Skin epidermis (tissue), 12 donors: ENCODE measurements around the gene NPR1.
A peak's percentile ranks its signal among the peaks of the same experiment; 100 is the strongest.
"Not testable (repeated sequence)": the region's sequence is repeated elsewhere in the genome, so short reads cannot be mapped to it uniquely, and the experiment has no call there.

Source experiments
- H3K27ac ChIP-seq, 21 experiments: fragments of 200-600 bp; sonication (generic) in 11 of 21; one replicate each; pipeline ENCODE4 v1.5.0; 2020; ENCODE audit warnings: mild to moderate bottlenecking in 3 of 21, inconsistent platforms in 2 of 21, moderate library complexity in 2 of 21
- H3K4me3 ChIP-seq, 7 experiments: fragments of 200-600 bp; sonication (generic) in 2 of 7; one replicate each; pipeline ENCODE4 v1.5.0; 2020; ENCODE audit warnings: inconsistent platforms in 2 of 7, mild to moderate bottlenecking in 2 of 7, moderate library complexity in 1 of 7

The NPR1 gene

DNA sequence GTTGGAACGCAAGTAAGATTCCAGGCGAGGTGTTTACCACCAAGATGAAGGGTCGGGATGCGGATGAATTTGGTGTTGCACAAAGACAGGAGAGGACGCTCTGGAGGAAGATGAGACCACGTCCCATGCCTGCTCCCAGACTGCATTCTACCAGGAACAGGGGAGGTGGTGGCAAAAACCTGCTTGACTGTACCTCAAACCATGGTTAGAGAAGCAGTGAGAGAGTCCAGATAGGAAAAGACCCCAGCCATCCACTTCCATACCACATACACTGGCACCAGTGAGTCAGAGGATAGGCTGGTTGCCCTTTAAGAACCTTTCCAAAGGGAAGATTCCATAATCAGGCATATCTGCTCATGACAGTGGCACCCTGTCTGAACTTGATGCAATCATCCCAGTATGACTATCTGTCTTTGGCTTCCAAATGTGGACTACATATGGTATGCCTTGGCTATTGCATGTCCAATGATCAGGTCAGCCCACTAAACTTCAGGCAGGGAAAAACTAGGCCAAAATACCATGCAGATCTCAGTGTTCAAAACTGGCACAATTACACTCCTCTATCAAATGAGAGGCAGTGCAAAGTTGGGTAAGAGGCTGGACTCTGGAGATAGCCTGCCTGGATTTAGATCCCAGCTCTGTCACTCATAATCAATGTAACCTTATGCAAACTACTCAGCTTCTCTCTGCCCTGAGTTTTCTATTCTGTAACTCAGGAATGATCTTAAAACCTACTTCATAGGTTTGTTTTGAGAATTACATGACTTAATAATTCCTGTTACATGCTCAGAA lies 20.6 kb downstream of the NPR1 start:
- H3K27ac ChIP-seq: peak overlapping the region in 16 of 21 experiments; percentile 24 to 89 (median 64)

DNA sequence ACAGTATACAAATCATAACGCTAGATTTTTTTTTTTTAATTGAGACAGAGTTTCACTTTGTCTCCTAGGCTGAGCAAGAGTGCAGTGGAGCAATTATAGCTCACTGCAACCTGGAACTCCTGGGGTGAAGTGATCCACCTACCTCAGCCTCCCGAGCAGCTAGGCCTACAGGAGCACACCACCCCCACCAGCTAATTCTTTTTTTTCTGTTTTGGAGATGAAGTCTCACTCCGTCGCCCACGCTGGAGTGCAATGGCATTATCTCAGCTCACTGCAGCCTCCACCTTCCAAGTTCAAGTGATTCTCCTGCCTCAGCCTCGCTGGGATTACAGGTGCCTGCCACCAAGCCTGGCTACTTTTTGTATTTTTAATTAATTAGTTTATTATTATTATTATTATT lies 21.3 kb downstream of the NPR1 start:
- Histone ChIP-seq H3K27ac (peak overlapping the region in 4 of 21 experiments; percentile 16 to 79 (median 29)), H3K4me3 (no peak overlapping the region)

More for the DNA sequence above, 20.6 kb downstream of the NPR1 start:
- no peak overlapping the region for H3K4me3 ChIP-seq

DNA sequence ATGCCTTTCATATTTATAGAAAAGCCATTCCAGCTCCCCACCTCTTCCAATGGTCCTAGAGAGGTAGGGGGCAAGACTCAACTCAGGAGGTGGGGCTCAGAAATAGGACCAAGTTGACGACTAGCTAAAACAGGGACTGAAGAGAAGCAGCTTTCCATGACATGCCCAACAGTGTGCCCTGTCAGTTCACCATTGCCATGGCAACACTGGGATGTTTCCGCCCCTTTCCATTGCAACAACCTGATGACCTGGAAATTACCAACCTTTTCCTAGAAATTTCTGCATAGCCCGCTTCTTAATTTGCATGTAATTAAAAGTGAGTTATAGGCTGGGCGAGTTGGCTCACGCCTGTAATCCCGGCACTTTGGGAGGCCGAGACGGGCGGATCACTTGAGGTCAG lies 27.0 kb downstream of the NPR1 start:
- H3K27ac ChIP-seq: no peak overlapping the region
- H3K4me3 ChIP-seq: no peak overlapping the region

DNA sequence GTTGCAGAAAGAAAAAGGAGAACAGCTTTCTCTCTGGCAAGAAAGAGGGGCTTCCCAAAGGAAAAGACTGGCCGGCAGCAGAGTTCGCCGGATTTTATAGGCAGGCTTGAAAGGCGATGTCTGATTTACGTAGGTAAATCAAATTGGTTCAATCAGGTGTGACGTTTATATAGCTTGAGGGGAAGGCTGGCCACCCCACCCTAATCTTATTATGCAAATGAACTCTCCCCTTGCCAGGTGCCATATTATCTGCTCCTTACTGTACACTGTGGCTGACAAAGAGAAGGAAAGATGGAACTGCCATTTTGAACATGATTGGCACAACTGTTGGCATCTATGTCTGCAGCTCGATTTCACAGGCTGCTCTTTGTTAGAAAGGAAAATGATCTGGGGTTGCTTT lies 32.5 kb downstream of the NPR1 start:
- H3K4me3 ChIP-seq: no peak overlapping the region
- H3K27ac ChIP-seq: no peak overlapping the region

DNA sequence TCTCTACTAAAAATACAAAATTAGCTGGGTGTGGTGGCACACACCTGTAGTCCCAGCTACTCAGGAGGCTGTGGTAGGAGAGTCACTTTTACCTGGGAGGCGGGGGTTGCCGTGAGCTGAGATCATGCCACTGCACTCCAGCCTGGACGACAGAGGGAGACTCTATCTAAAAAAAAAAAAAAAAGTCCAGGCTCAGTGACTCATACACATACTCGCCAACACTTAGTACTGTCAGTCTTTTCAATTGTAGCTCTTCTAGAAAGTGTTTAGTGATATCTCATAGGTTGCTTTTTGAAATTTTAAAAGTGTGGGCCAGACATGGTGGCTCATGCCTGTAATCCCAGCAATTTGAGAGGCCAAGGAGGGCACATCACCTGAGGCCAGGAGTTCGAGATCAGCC lies 37.7 kb downstream of the NPR1 start:
- H3K4me3 ChIP-seq, H3K27ac ChIP-seq: not testable (repeated sequence)

DNA sequence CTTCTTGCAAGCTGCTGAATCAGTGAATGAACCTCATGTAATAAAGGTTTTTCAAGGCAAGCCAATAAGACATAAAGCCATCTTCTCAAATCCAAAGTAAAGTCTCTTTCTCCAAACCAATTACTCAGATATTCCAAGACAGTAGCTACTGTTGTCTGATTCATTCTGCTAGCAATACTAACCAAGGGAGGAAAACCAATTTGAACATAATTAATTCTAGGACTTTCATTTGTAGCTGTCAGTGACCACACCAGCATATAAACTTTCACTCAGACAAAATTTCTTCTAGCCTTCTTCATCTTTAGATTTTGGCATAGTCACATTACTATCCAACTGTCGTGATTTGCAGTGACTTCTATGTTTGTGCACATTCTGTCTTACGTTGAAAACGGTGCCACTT lies 38.8 kb downstream of the NPR1 start:
- no peak overlapping the region for H3K4me3 ChIP-seq
- no peak overlapping the region for H3K27ac ChIP-seq

DNA sequence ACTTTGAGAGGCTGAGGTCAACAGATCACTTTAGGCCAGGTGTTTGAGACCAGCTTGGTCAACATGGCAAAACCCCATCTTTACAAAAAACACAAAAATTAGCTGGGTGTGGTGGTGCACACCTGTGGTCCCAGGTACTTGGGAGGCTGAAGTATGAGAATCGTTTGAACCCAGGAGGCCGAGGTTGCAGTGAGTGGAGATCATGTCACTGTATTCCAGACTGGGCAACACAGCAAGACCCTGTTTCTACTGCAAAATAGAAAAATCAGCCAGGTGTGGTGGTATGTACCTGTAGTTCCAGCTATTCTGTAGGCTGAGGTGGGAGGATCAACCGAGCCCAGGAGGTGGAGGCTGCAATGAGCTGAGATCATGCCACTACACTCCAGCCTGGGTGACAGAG lies 45.2 kb downstream of the NPR1 start:
- Histone ChIP-seq H3K27ac (no peak overlapping the region), H3K4me3 (no peak overlapping the region)

DNA sequence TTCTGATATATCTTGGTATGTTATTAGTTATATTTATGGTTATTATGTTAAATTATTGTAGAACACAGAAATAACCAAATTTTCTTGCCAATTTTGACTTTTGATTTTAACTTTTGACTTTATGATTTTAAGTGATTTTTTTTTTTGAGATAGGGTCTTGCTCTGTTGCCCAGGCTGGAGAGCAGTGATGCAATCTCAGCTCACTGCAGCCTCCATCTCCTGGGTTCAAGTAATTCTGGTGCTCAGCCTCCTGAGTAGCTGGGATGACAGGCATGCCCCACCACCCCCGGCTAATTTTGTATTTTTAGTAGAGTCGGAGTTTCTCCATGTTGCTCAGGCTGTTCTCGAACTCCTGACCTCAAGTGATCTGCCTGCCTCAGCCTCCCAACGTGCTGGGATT lies 46.1 kb downstream of the NPR1 start:
- H3K4me3 ChIP-seq: not testable (repeated sequence)

DNA sequence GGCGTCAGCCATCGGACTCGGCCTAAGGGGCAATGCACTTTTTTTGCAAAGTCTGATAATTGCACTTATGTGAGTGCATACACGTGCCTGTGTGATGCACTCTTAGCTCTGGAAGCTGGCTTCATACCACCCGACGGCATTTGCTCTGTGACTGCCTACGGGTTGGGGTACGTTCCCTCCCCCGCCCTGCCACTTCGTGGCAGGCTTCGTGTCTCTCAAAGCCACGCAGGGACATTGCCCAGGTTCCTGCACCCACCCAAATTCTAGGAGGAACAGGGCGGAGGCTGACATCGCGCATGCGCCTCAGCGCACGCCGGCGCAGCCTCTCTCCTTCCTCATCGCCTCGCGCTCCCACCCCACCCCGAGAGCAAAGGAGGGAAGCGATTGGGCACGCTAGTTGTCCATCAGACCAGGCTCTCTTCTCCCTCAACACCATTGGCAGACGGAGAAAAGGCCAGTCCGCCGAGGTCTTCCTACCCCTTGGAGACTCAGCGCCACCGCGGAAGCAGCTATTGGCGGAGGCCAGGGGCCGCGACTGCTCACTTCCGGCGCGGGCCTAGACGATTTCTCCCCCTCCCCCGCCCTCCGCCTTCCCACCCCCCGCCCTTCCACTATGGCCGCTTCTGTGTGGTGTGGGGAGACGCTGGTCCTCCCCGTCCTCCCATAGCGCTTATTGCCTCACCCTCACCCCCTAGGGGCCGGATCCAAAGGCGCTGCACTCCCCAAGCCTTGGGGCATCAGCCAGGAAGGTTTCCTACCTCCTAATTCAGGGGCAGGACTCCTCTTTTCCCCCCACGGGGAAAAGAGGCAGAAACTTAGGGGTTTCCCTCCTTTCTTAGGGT lies 49.2 kb downstream of the NPR1 start, which contains the start of gene INTS3:
Gene INTS3, plus strand, starts transcription at position 588 of the 842 bp plus-strand sequence. CDS start 585 bp downstream, outside the sequence.
- peak within 1 kb of the TSS; percentile 46 to 86 (median 74) for H3K4me3 ChIP-seq
- peak within 1 kb of the TSS; percentile 79 to 100 (median 98) for H3K27ac ChIP-seq

More for the DNA sequence above, 46.1 kb downstream of the NPR1 start:
- not testable (repeated sequence) for H3K27ac ChIP-seq

DNA sequence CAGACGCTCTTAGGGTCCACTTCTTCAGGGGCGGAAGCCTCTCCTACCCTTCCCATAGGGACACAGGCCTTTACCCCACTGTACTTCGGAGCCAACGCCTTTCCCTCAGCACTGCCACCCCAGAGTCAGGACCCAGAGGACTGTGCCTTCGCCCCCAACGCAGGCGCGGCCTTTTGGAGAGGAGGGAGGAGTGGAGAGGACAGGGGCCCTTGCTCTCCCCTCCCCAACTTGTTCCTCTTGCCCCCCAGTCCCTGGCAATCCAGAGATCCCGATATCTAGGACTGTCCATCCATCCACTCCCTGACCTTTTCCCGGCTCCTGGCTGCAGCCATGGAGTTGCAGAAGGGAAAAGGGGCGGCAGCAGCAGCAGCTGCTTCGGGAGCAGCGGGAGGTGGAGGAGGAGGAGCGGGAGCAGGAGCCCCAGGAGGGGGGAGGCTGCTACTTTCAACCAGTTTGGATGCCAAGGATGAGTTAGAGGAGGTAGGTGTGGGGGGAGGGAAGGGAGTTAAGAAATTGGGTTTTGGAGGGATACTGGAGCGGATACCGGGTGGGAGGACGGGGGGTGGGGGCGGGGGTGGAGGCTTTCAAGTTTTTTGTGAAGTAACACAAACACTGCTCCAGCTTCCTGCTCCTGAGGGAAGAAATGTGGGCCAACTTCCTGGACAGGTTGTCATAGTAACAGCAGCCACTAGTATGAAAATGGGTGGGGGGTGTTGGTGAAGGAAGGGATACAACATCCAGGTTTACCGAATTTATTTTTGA lies 50.0 kb downstream of the NPR1 start:
- Histone ChIP-seq H3K4me3 (peak overlapping the region; percentile 46 to 86 (median 74)), H3K27ac (peak overlapping the region; percentile 79 to 100 (median 98))

DNA sequence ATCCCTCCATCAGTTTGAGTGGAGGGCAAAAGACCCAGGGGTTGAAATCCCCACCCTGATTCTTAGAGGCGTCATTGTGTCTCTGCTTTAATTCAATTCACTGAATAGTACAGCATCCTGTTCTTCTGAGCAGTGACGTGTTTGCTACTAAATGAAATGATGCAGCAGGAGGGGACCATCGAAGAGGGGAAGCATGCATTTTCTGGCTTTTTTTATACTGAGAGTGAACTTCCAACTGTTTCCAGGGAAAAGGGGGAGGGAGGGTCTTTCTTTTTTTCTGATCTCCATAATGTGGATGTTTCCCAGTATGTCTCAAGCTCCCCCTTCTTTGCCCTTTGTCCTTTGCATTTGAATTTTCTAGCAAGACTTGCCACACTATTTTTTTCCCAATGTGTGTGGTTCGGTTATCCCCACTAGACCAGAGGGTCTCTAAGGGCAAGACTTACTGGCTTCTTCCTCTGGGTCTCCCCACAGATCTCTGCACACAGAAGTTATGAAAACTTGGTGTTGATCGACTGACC lies 52.0 kb downstream of the NPR1 start:
- H3K27ac ChIP-seq: peak overlapping the region in 5 of 21 experiments; percentile 2 to 99 (median 16)

DNA sequence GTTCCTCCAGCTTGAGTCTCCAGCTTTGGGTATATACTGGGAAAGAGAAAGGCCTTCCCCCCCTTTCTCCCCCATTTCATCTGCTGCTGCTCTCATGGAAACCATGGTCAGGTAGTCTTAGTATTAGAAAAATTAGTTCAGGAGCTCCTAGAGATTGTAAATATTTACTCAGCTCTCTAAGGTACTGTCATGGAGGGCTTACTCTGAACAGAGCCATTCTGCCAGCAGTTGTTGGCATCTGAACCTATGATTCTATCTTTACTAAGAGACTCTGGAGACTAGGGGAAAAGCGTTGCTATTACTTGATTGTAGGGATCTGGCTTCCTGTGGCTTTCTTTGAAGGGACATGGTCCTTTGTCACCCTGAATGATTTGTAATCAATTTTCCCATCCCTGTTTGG lies 55.5 kb downstream of the NPR1 start:
- H3K27ac ChIP-seq: peak overlapping the region in 4 of 21 experiments; percentile 1 to 69 (median 34)
- H3K4me3 ChIP-seq: no peak overlapping the region

More for the DNA sequence above, 52.0 kb downstream of the NPR1 start:
- H3K4me3 ChIP-seq: no peak overlapping the region

DNA sequence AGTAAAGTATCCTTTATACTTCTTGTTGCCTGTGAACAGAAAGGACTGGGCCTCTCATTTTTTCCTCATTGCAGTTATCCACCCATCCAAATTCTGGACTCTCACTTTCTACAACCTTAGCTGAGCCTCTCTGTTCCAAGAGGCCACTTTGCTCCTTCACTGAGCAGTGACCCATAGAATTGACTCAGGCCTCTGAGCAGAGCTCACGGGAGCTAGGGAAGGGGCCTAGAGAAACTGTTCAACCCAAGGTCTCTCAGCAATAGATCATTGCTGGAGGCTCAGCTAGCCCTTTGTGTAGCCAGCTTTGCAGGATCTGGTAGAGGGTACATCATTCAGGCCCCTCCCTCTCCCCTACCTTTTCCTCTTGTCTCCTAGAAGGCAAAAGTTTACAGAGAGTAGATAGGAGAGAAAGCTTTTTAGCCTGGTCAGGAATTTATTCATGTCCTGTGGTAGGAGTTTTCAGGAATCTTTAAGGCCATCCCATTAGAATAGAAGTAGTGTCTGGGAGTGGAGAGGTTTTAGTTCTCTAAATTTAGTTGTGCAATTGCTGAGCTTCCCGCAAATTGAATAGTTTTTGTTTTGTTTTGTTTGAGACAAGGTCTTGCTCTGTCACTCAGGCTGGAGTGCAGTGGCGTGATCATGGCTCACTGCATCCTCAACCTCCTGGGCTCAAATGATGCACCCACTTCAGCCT lies 56.1 kb downstream of the NPR1 start:
- H3K27ac ChIP-seq: peak overlapping the region in 7 of 21 experiments; percentile 1 to 69 (median 24)
- H3K4me3 ChIP-seq: no peak overlapping the region

DNA sequence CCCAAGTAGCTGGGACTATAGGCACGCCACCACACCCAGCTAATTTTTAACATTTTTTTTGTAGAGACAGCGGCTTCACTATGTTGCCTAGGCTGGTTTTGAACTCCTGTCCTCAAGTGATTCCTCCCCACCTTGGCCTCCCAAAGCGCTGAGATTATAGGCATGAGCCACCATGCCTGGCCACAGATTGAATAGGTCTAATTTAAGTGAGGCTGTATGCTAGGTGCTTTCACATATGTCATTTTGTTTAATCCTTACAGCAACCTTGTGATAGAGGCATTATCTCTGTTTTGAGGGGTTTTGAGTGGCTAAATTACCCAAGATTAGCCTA lies 56.6 kb downstream of the NPR1 start:
- Histone ChIP-seq H3K4me3 (no peak overlapping the region), H3K27ac (peak overlapping the region in 4 of 21 experiments; percentile 0 to 69 (median 19))

DNA sequence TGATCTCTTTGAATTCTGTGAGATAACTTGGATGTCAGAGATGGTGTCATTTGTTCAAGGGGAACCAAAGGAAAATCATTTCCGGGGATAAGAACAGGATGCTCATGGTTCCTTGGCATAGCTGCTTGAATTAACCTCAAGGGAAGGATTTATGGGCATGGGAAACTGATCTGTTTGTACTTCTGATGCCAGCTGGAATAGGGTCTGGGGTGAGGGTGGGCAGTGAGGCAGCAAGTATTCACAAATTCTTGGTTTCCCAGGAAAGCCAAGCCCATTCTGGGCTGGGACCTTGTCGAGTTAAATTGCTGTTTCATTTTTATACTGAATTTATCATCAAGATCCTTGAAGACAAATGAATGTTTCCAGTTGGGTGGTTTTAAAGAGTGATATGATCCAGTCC lies 63.5 kb downstream of the NPR1 start:
- H3K27ac ChIP-seq: peak overlapping the region in 3 of 21 experiments; percentile 16 to 29 (median 18)
- no peak overlapping the region for H3K4me3 ChIP-seq

DNA sequence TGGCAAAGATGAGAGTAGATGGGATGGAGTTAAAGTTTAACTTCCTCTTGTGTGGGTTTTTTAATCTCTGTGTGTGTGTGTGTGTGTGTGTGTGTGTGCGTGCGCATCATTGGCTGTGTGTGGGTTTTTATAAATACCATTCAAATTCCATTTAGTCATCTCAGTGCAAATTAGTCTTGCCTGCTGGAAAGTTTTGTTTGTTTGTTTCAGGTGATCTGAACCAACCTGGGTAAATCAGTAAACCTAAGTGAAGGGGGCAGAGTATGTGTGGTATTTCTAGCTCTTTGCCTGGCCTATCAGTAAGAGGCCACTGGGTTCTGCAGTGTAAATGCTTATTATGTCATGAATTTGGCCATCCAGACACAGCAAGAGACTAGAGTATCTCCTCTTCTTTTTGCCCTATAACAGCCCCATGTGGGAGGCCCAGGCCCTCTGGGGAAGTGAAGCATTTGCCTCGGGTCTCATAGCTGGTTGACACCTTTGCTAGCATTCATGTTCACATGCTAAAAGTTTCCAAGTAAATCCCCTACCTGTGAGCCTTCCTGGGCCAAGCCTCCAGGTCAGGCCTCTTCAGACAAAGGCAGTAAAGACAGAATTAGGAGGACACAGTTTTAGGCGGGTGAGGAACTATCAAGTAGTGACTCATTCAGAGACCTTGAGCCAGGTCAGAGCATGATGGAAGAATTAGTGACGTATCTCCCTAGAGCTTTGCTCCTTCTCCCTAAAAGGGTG lies 64.1 kb downstream of the NPR1 start:
- peak overlapping the region in 6 of 21 experiments; percentile 18 to 72 (median 28) for H3K27ac ChIP-seq
- no peak overlapping the region for H3K4me3 ChIP-seq
